SK-N-MC (cell line): ENCODE results near the gene HOXD9.

Experiments used
- DNase-seq: peaks from one replicate; pipeline ENCODE4 v3.0.0-alpha.2; 2011; ENCODE audit warnings: low read depth, low spot score
- H3K27ac ChIP-seq: fragments of 200-600 bp; sonication (generic); 2 replicates; pipeline ENCODE4 v1.5.1; 2016; ENCODE audit warnings: mixed run types
- H3K36me3 ChIP-seq: fragments of 200-600 bp; sonication (generic); 2 replicates; pipeline ENCODE4 v1.6.1; 2017; ENCODE audit warnings: antibody characterized with exemption, low read length, mixed read lengths; ENCODE audit not compliant: insufficient read depth
- H3K4me3 ChIP-seq: fragments of 200-600 bp; sonication (generic); 2 replicates; pipeline ENCODE4 v1.5.1; 2016
- H3K9ac ChIP-seq: fragments of 200-600 bp; sonication (generic); 2 replicates; pipeline ENCODE4 v1.8.0; 2017; ENCODE audit warnings: mixed run types, mixed read lengths; ENCODE audit not compliant: insufficient read length
- H3K9me3 ChIP-seq: fragments of 200-600 bp; sonication (generic); 2 replicates; pipeline ENCODE4 v1.6.1; 2017; ENCODE audit warnings: low read depth, mild to moderate bottlenecking, antibody characterized with exemption, low read length, moderate library complexity, mixed read lengths
- EZH2 ChIP-seq: fragments of 200-600 bp; sonication (generic); IDR thresholded peaks from one replicate; pipeline ENCODE4 v1.6.1; 2017; ENCODE audit warnings: antibody characterized with exemption
- FOXP2 ChIP-seq: optimal IDR thresholded peaks from 2 replicates; pipeline ENCODE3; 2011; ENCODE audit warnings: mild to moderate bottlenecking, moderate library complexity; ENCODE audit not compliant: insufficient read depth; ENCODE audit errors: extremely low read length, control extremely low read depth
- POLR2AphosphoS5 ChIP-seq: IDR thresholded peaks from 2 replicates; pipeline ENCODE4 v1.6.1; 2012; ENCODE audit warnings: mild to moderate bottlenecking, low read depth, low read length, borderline replicate concordance

HOXD9 gene

GRCh38 chr2:176117823-176118371 lies 4.6 kb upstream of the HOXD9 start:
- TF ChIP-seq POLR2AphosphoS5 (no peak), FOXP2 (no peak), EZH2 (no peak)
- H3K9me3 ChIP-seq, result no peaks in the 10 kb centered on the region
- H3K4me3 ChIP-seq, result no peak overlapping the region
- H3K36me3 ChIP-seq, result peaks cover 61% of the 10 kb centered on the region
- DNase-seq, result no peak
- peak overlapping the region; percentile 10; the same call in 1 of the 2 replicates for H3K27ac ChIP-seq
- no peak overlapping the region for H3K9ac ChIP-seq

DNA sequence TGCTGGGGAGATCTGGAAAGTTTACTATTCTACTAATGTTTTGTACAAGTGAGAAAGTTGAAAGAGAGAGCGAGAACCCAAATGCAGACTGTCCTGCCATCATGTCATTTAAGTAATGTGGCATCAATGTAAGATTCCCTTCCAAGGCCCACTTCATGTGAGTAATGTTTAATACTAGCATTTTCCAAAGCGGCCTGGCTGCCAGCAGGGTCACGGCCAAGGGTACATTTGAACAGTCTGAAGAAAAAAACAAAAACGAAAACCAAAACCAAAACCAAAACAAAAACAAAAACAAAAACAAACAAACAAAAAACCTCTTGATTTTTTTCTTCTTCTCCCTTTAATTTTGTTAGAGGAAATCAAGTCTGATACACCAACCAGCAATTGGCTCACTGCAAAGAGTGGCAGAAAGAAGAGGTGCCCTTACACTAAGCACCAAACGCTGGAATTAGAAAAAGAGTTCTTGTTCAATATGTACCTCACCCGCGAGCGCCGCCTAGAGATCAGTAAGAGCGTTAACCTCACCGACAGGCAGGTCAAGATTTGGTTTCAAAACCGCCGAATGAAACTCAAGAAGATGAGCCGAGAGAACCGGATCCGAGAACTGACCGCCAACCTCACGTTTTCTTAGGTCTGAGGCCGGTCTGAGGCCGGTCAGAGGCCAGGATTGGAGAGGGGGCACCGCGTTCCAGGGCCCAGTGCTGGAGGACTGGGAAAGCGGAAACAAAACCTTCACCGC lies 3.7 kb upstream of the HOXD9 start:
- DNase-seq, result no peak
- Histone ChIP-seq H3K27ac (peak overlapping the region; percentile 10; the same call in 1 of the 2 replicates), H3K36me3 (peaks cover 52% of the 10 kb centered on the region; the same call in 1 of the 2 replicates), H3K4me3 (no peak overlapping the region), H3K9me3 (no peaks in the 10 kb centered on the region), H3K9ac (no peak overlapping the region)
- TF ChIP-seq EZH2, result no peak
- TF ChIP-seq POLR2AphosphoS5, result no peak
- no peak for TF ChIP-seq FOXP2

DNA sequence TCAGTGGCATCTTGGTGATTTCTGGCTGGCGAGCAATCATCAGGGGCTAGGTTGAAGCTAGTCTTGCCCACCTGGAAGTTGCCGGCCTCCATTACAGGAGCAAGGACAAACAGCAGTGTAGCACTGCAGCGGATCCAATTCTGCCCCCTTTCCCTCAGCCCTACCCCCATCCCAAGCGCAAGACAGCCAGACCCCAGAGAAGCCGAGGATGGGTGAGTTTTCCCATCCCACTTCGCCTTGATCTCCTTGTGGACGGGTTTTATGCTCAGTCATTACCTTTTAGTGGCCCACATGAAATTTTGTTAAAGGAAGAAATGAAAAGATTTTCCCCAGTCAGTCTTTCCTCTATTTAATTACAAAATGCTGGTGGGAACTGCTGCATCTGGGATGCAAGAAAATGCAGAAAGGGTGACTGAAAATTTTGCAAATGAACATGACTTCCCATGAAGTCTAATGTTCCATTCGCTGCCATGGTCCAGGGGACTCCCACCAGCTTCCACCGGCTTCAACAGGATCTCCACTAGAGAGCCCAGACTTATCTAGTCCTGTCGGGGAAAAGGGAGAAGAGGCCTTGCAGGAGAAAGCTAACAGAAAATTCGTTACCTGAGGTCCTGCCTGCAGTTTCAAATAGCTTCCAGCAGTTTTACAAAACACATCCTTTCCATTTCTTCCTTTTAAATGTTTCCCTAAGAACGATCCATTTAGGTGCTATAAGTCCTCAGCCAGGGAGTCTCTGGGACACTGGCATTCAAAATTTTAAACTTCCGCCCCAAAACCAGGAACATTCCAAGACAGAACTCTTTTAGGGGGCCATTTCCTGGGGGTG lies 1.9 kb upstream of the HOXD9 start:
- Histone ChIP-seq H3K4me3 (no peak overlapping the region), H3K9ac (no peak overlapping the region), H3K36me3 (peaks cover 41% of the 10 kb centered on the region; the same call in 1 of the 2 replicates), H3K9me3 (no peaks in the 10 kb centered on the region), H3K27ac (peak overlapping the region; percentile 28; the same call in 1 of the 2 replicates)
- DNase-seq, result no peak
- TF ChIP-seq EZH2 (no peak), FOXP2 (no peak), POLR2AphosphoS5 (no peak)

GRCh38 chr2:176121190-176122051 lies 1.1 kb upstream of the HOXD9 start:
- H3K9me3 ChIP-seq, result no peaks in the 10 kb centered on the region
- peak overlapping the region; percentile 93 for H3K4me3 ChIP-seq
- H3K27ac ChIP-seq, result 0 out of 2 replicates have a peak overlapping the region, but pooled peaks have one; percentile 28
- peaks cover 33% of the 10 kb centered on the region; the same call in 1 of the 2 replicates for H3K36me3 ChIP-seq
- no peak for DNase-seq
- H3K9ac ChIP-seq, result no peak overlapping the region
- TF ChIP-seq FOXP2 (no peak), EZH2 (no peak), POLR2AphosphoS5 (no peak)

DNA sequence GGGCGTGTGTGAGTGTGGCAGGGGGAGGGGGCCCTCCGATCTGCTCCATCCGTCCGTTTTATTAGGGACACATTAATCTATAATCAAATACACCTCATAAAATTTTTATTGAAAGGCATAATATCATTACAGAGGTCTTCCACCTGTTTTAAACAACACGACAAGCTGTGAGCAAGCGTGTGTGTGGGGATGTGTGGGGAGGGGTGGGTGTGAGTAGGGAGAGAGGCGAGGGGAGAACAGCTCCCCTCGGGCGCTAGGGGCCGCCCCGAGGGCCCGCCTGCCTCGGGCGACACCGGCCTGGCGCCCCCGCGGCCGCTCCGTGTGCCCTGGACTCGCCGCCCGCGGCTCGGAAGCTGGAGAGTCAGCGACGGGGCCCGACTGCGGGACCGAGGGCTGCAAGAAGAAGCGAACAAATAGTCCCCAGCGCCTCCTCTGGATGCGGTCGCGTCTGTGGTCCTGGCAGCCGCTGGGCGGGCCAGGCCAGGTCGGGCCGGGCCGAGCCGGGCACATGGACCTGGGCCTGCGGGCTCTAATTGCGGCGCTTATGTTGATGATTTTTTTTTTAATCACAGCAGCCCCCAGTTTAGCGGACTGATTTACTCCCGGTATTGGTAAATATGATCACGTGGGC lies 352 bp upstream of the HOXD9 start:
- DNase-seq, result no peak
- H3K4me3 ChIP-seq, result peak overlapping the region; percentile 93
- TF ChIP-seq EZH2 (no peak), POLR2AphosphoS5 (no peak), FOXP2 (no peak)
- H3K9me3 ChIP-seq, result no peaks in the 10 kb centered on the region
- H3K36me3 ChIP-seq, result peaks cover 25% of the 10 kb centered on the region; the same call in 1 of the 2 replicates
- H3K27ac ChIP-seq, result no peak overlapping the region
- H3K9ac ChIP-seq, result peak overlapping the region; percentile 84

GRCh38 chr2:176123411-176124109 lies 1.0 kb downstream of the HOXD9 start:
- Histone ChIP-seq H3K4me3 (peak overlapping the region; percentile 93), H3K9ac (peak overlapping the region; percentile 84), H3K36me3 (peaks cover 12% of the 10 kb centered on the region; the same call in 1 of the 2 replicates), H3K9me3 (no peaks in the 10 kb centered on the region), H3K27ac (no peak overlapping the region)
- no peak for DNase-seq
- TF ChIP-seq EZH2 (no peak), FOXP2 (no peak), POLR2AphosphoS5 (no peak)
